HCT116 (cell line): ENCODE measurements around the gene DPP4. TPM values are rescaled to one million over a fixed set of nuclear protein-coding genes. Genes with fewer than 3 reads are reported as not detected.

Experiments
- ATAC-seq: fragments of 200-7000 bp; cut with Tn5 transposase; 2 replicates; pipeline ENCODE4 v1.9.1; 2020; ENCODE audit warnings: mild to moderate bottlenecking, moderate library complexity
- BruUV-seq: library from RNA; stranded (reverse); fragments of 400-500 nt; replicated peaks from 2 replicates; lab custom pipeline; 2021; lab: Mats Ljungman, UMichigan
- CTCF ChIA-PET: fragments of 300-600 bp; sonication (Branson Sonifier 250); formaldehyde crosslinking; loops from one replicate; lab custom pipeline; 2021; ENCODE audit warnings: antibody characterized with exemption; lab: Charles Lee
- POLR2A ChIA-PET: fragments of 300-600, 350-600 bp; sonication (Branson Sonifier 250); formaldehyde crosslinking; loops from one replicate; lab custom pipeline; 2021; ENCODE audit warnings: antibody characterized with exemption; lab: Charles Lee
- RAD21 ChIA-PET, 2 experiments: fragments of 300-600 bp; sonication (Branson Sonifier 250); formaldehyde crosslinking; loops; one replicate each; lab custom pipeline; 2023; ENCODE audit warnings: low total read pairs in 2 of 2; ENCODE audit not compliant: uncharacterized antibody in 2 of 2, unreplicated experiment in 2 of 2, low non-redundant PET in 1 of 2; lab: Charles Lee
- DNase-seq: peaks from one replicate; pipeline ENCODE4 v3.0.0-alpha.2; 2010; ENCODE audit warnings: low read depth, low spot score
- H2AFZ ChIP-seq: fragments of 200-600 bp; shearing (Covaris generic), sonication (generic); 2 replicates; pipeline ENCODE4 v1.6.1; 2017; ENCODE audit warnings: low read depth, mixed run types, mixed read lengths, antibody characterized with exemption, low read length; ENCODE audit not compliant: poor library complexity, severe bottlenecking
- H3K27ac ChIP-seq: 2 replicates; pipeline ENCODE4 v1.5.1; 2012; ENCODE audit warnings: low read depth, low read length
- H3K27me3 ChIP-seq: fragments of 200-600 bp; sonication (generic); 2 replicates; pipeline ENCODE4 v1.6.1; 2016; ENCODE audit warnings: mixed run types, low read length, mixed read lengths; ENCODE audit not compliant: insufficient read depth
- H3K36me3 ChIP-seq, 2 experiments: fragments of 200-500 bp in 1 of 2; fragments of 200-600 bp in 1 of 2; sonication (Bioruptor generic) in 1 of 2; sonication (generic) in 1 of 2; 2 replicates each; pipeline versions ENCODE4 v1.5.1 to v1.6.1; 2014 to 2016; ENCODE audit warnings: low read length in 2 of 2, inconsistent platforms in 1 of 2, mixed read lengths in 1 of 2, mixed run types in 1 of 2; ENCODE audit not compliant: insufficient read depth in 2 of 2, control insufficient read depth in 1 of 2
- H3K4me1 ChIP-seq, 2 experiments: fragments of 200-600 bp in 1 of 2; sonication (generic) in 1 of 2; 2 replicates each; pipeline versions ENCODE4 v1.5.1 to v1.6.1; 2012 to 2017; ENCODE audit warnings: low read length in 2 of 2, inconsistent platforms in 1 of 2, mild to moderate bottlenecking in 1 of 2, mixed read lengths in 1 of 2, mixed run types in 1 of 2, moderate library complexity in 1 of 2; ENCODE audit not compliant: insufficient read depth in 2 of 2, control insufficient read depth in 1 of 2
- H3K4me2 ChIP-seq: fragments of 200-600 bp; sonication (generic); 2 replicates; pipeline ENCODE4 v1.6.1; 2017; ENCODE audit warnings: mixed run types, low read length, mixed read lengths
- H3K4me3 ChIP-seq, 2 experiments: fragments of 200-600 bp in 1 of 2; sonication (generic) in 1 of 2; replicated peaks in 1 of 2; 2 replicates each; pipeline ENCODE4 v1.5.1; 2011 to 2016; ENCODE audit warnings: low read length in 2 of 2, control low read depth in 1 of 2, low read depth in 1 of 2, mild to moderate bottlenecking in 1 of 2, mixed read lengths in 1 of 2, mixed run types in 1 of 2
- H3K79me2 ChIP-seq: fragments of 200-600 bp; sonication (generic); 2 replicates; pipeline ENCODE4 v1.6.1; 2017; ENCODE audit warnings: mild to moderate bottlenecking, mixed run types, low read length, moderate library complexity, mixed read lengths; ENCODE audit not compliant: insufficient read depth
- H3K9ac ChIP-seq: fragments of 200-600 bp; sonication (generic); 2 replicates; pipeline ENCODE4 v1.6.1; 2016; ENCODE audit warnings: low read length, mixed read lengths
- H3K9me2 ChIP-seq: fragments of 200-600 bp; sonication (generic), shearing (Covaris generic); 2 replicates; pipeline ENCODE4 v1.6.1; 2017; ENCODE audit warnings: mixed run types, mild to moderate bottlenecking, moderate library complexity; ENCODE audit not compliant: insufficient read depth
- H3K9me3 ChIP-seq, 2 experiments: fragments of 200-500 bp in 1 of 2; fragments of 200-600 bp in 1 of 2; sonication (Bioruptor generic) in 1 of 2; sonication (generic) in 1 of 2; 2 replicates each; pipeline ENCODE4 v1.6.1; 2014 to 2017; ENCODE audit warnings: low read length in 2 of 2, mixed read lengths in 2 of 2, inconsistent platforms in 1 of 2, low read depth in 1 of 2, mild to moderate bottlenecking in 1 of 2, mixed run types in 1 of 2, moderate library complexity in 1 of 2; ENCODE audit not compliant: control insufficient read depth in 1 of 2, insufficient read depth in 1 of 2
- H4K20me1 ChIP-seq: fragments of 200-600 bp; sonication (generic), shearing (Covaris generic); 2 replicates; pipeline ENCODE4 v1.6.1; 2017; ENCODE audit warnings: mixed run types, mild to moderate bottlenecking, moderate library complexity; ENCODE audit not compliant: insufficient read depth
- ATF3 ChIP-seq: IDR thresholded peaks from 2 replicates; pipeline ENCODE4 v1.6.1; 2012
- CBX3 ChIP-seq: IDR thresholded peaks from 2 replicates; pipeline ENCODE4 v1.6.1; 2012; ENCODE audit warnings: low read depth
- CEBPB ChIP-seq: IDR thresholded peaks from 2 replicates; pipeline ENCODE4 v1.6.1; 2012; ENCODE audit warnings: low read depth
- EGR1 ChIP-seq: IDR thresholded peaks from 2 replicates; pipeline ENCODE4 v1.6.1; 2012; ENCODE audit warnings: low read depth
- EZH2phosphoT487 ChIP-seq: fragments of 200-600 bp; IDR thresholded peaks from 2 replicates; pipeline ENCODE4 v1.6.1; 2018; ENCODE audit warnings: antibody characterized with exemption, borderline replicate concordance
- FOSL1 ChIP-seq: IDR thresholded peaks from 2 replicates; pipeline ENCODE4 v1.6.1; 2012; ENCODE audit warnings: low read depth
- JUND ChIP-seq: IDR thresholded peaks from 2 replicates; pipeline ENCODE4 v1.6.1; 2012
- MAX ChIP-seq: IDR thresholded peaks from 2 replicates; pipeline ENCODE4 v1.6.1; 2012
- POLR2A ChIP-seq: IDR thresholded peaks from 2 replicates; pipeline ENCODE4 v1.7.0; 2011; ENCODE audit warnings: borderline replicate concordance; ENCODE audit not compliant: insufficient read depth, insufficient read length; ENCODE audit errors: extremely low read depth
- REST ChIP-seq: IDR thresholded peaks from 2 replicates; pipeline ENCODE4 v1.6.1; 2012; ENCODE audit warnings: low read depth
- SIN3A ChIP-seq: IDR thresholded peaks from 2 replicates; pipeline ENCODE4 v1.6.1; 2012; ENCODE audit warnings: low read depth
- SP1 ChIP-seq: IDR thresholded peaks from 2 replicates; pipeline ENCODE4 v1.6.1; 2012; ENCODE audit warnings: low read depth
- SRF ChIP-seq: IDR thresholded peaks from 2 replicates; pipeline ENCODE4 v1.6.1; 2012; ENCODE audit warnings: low read depth
- ZNF274 ChIP-seq: fragments of 200-500 bp; sonication (Bioruptor generic); IDR thresholded peaks from 2 replicates; pipeline ENCODE4 v1.6.1; 2014; ENCODE audit warnings: mild to moderate bottlenecking, low read depth, low read length, inconsistent platforms
- intact Hi-C: fragments of 100-400 bp; cut with micrococcal nuclease; formaldehyde crosslinking; loops from 2 replicates; pipeline ENCODE4 v1.10.0; 2022
- total RNA-seq: library from RNA; stranded (reverse); gene quantifications from one replicate; pipeline ENCODE4 v1.2.1, GENCODE V29; 2021; ENCODE audit not compliant: unreplicated experiment

DPP4 gene
- total RNA-seq, 1 experiment from 2014 or later, result 3.6 TPM

DNA sequence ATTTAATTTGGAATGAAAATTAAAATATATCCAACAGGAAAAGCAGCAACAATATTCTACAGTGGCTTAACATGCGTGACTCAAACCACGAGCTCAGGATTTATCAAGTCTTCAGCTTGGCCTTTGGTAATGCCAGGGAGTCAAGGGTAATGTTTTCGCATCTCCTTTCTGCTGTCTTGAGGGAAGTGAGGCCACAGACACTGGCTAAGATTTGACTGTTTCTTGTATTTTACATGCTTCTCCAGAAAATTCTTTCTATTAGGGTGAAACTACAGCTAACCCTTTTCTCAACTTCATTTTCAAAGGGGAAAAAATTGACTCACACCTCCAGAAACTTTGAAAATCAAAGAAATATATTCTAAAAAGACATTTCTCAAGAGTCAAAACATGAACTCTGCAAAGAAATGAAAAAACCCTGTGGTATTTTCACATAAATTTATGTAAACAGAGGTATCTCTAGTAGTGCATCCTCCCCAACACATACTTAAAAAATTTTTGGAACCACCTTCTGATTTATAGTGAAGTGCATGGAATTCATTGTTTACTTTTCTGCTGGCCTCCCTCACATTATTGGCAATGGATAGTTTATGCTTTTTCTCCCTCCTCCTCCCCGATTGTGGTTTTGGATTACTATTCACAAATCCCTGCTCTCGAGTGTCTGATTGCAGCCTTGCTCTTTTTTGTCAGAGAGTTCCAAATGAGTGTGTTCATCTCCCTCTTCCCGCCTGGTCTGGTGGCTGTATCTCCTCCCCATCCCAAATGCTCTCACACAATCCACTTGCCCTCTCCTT lies 48.7 kb downstream of the DPP4 start:
- DNase-seq, result no peak
- Histone ChIP-seq H4K20me1 (no peaks in the 10 kb centered on the region), H3K4me2 (no peak overlapping the region), H3K9ac (no peak overlapping the region), H3K36me3 (no peaks in the 10 kb centered on the region), H3K4me3 (no peak overlapping the region), H3K27ac (no peak overlapping the region), H3K79me2 (no peaks in the 10 kb centered on the region), H2AFZ (no peak overlapping the region), H3K9me3 (no peaks in the 10 kb centered on the region), H3K9me2 (no peaks in the 10 kb centered on the region), H3K4me1 (peaks cover 29 to 45% of the 10 kb centered on the region in 2 experiments), H3K27me3 (no peaks in the 10 kb centered on the region)
- TF ChIP-seq ATF3, result no peak
- TF ChIP-seq SIN3A, result no peak
- TF ChIP-seq CBX3, result no peak
- no peak for TF ChIP-seq SRF
- TF ChIP-seq JUND, result no peak
- CTCF ChIA-PET, result no interaction called here
- ATAC-seq, result no peak
- no TSS peak for BruUV-seq
- POLR2A ChIA-PET, result no interaction called here
- intact Hi-C loops, result no loop called here
- RAD21 ChIA-PET, result no interaction called here

GRCh38 chr2:162022290-162022945 lies 51.6 kb downstream of the DPP4 start:
- H4K20me1 ChIP-seq, result no peaks in the 10 kb centered on the region
- ATAC-seq (peak; percentile 60), DNase-seq (no peak)
- ChIA-PET POLR2A (no interaction called here), CTCF (interaction anchor here (0.9 kb wide), 1 partner anchor 15 kb away, joined by 3 read pairs; no protein-coding TSS in a partner anchor), RAD21 (no interaction called here)
- no peak overlapping the region for H2AFZ ChIP-seq
- H3K36me3 ChIP-seq, result no peaks in the 10 kb centered on the region
- no peaks in the 10 kb centered on the region for H3K9me3 ChIP-seq
- TF ChIP-seq POLR2A (no peak), MAX (no peak), JUND (peak; percentile 22; the same call in 1 of the 2 replicates), SIN3A (no peak), REST (no peak), ATF3 (no peak), EZH2phosphoT487 (no peak), SRF (no peak), CEBPB (no peak), SP1 (no peak), EGR1 (no peak), FOSL1 (peak; percentile 25; the same call in 1 of the 2 replicates), ZNF274 (no peak)
- no peak overlapping the region for H3K4me3 ChIP-seq
- H3K4me1 ChIP-seq, result peaks cover 2 to 16% of the 10 kb centered on the region in 2 experiments; a peak in 3 of 4 replicates
- H3K27ac ChIP-seq, result no peak overlapping the region
- H3K9me2 ChIP-seq, result no peaks in the 10 kb centered on the region
- no TSS peak for BruUV-seq
- no peak overlapping the region for H3K9ac ChIP-seq
- no peaks in the 10 kb centered on the region for H3K27me3 ChIP-seq
- H3K79me2 ChIP-seq, result no peaks in the 10 kb centered on the region
- intact Hi-C loops, result no loop called here
- H3K4me2 ChIP-seq, result peak overlapping the region; percentile 29; the same call in 1 of the 2 replicates
